Neural progenitor cell (in vitro differentiated cells): ENCODE measurements around the gene MYH6. TPM values are rescaled to one million over a fixed set of nuclear protein-coding genes. Genes with fewer than 3 reads are reported as not detected.
A peak's percentile ranks its signal among the peaks of the same experiment; 100 is the strongest.

Experiments
- DNase-seq: peaks from one replicate; pipeline ENCODE4 v3.0.0-alpha.2; 2016; ENCODE audit warnings: low spot score
- H2AFZ ChIP-seq: fragments of 200-600 bp; sonication (generic); replicated peaks from 2 replicates; pipeline ENCODE4 v1.6.1; 2016; ENCODE audit warnings: antibody characterized with exemption
- H3F3A ChIP-seq: fragments of 200-600 bp; sonication (generic); 2 replicates; pipeline ENCODE4 v1.6.1; 2016; ENCODE audit warnings: antibody characterized with exemption, low read depth
- H3K27ac ChIP-seq: fragments of 200-600 bp; sonication (generic); 2 replicates; pipeline ENCODE4 v1.5.1; 2016; ENCODE audit warnings: mild to moderate bottlenecking
- H3K27me3 ChIP-seq: fragments of 200-600 bp; sonication (generic); 2 replicates; pipeline ENCODE4 v1.6.1; 2016; ENCODE audit warnings: mild to moderate bottlenecking, moderate library complexity
- H3K36me3 ChIP-seq: fragments of 200-600 bp; sonication (generic); 2 replicates; pipeline ENCODE4 v1.5.1; 2016
- H3K4me1 ChIP-seq: fragments of 200-600 bp; sonication (generic); 2 replicates; pipeline ENCODE4 v1.6.1; 2016; ENCODE audit warnings: mixed run types
- H3K4me2 ChIP-seq: fragments of 200-600 bp; sonication (generic); 2 replicates; pipeline ENCODE4 v1.6.1; 2016
- H3K4me3 ChIP-seq: fragments of 200-600 bp; sonication (generic); 2 replicates; pipeline ENCODE4 v1.5.1; 2016
- H3K79me2 ChIP-seq: fragments of 200-600 bp; sonication (generic); 2 replicates; pipeline ENCODE4 v1.6.1; 2016; ENCODE audit warnings: low read depth
- H3K9ac ChIP-seq: fragments of 200-600 bp; sonication (generic); 2 replicates; pipeline ENCODE4 v1.6.1; 2016
- H3K9me3 ChIP-seq: fragments of 200-600 bp; sonication (generic); 2 replicates; pipeline ENCODE4 v1.5.1; 2016; ENCODE audit warnings: low read depth
- H4K20me1 ChIP-seq: fragments of 200-600 bp; sonication (generic); 2 replicates; pipeline ENCODE4 v1.6.1; 2016; ENCODE audit warnings: low read depth
- H3K27ac Mint-ChIP-seq: 3 replicates; pipeline ENCODE4 v1.8.0; 2021; ENCODE audit warnings: mixed read lengths
- H3K27me3 Mint-ChIP-seq: 2 replicates; pipeline ENCODE4 v1.8.0; 2022; ENCODE audit warnings: low read depth, mild to moderate bottlenecking, inconsistent platforms, moderate library complexity, mixed read lengths; ENCODE audit not compliant: insufficient read depth
- H3K36me3 Mint-ChIP-seq: 3 replicates; pipeline ENCODE4 v1.8.0; 2021; ENCODE audit warnings: mixed read lengths
- H3K4me1 Mint-ChIP-seq: 3 replicates; pipeline ENCODE4 v1.8.0; 2021; ENCODE audit warnings: mixed read lengths
- H3K4me3 Mint-ChIP-seq: 3 replicates; pipeline ENCODE4 v1.8.0; 2021; ENCODE audit warnings: mild to moderate bottlenecking, moderate library complexity, mixed read lengths
- H3K9me3 Mint-ChIP-seq: 3 replicates; pipeline ENCODE4 v1.8.0; 2020; ENCODE audit warnings: mixed read lengths
- EZH2 ChIP-seq: fragments of 200-600 bp; sonication (generic); IDR thresholded peaks from 2 replicates; pipeline ENCODE4 v1.6.1; 2017; ENCODE audit warnings: antibody characterized with exemption, mild to moderate bottlenecking, moderate library complexity
- EZH2phosphoT487 ChIP-seq: fragments of 200-600 bp; sonication (generic); IDR thresholded peaks from 2 replicates; pipeline ENCODE4 v1.6.1; 2017; ENCODE audit warnings: antibody characterized with exemption
- total RNA-seq: library from RNA; depleted of rRNA; stranded (reverse); fragments of >200 nt; gene quantifications from 2 replicates; pipeline ENCODE4 v1.2.3, GENCODE V29; 2015; ENCODE audit warnings: low replicate concordance
- TF ChIP-seq, protein P1 (sequence below): fragments of 200-600 bp; sonication (generic); IDR thresholded peaks from 2 replicates; pipeline ENCODE4 v1.5.1; 2017; ENCODE audit warnings: antibody characterized with exemption, mild to moderate bottlenecking

MYH6 gene
- total RNA-seq, 1 donor from 2014 or later, result not detected

DNA sequence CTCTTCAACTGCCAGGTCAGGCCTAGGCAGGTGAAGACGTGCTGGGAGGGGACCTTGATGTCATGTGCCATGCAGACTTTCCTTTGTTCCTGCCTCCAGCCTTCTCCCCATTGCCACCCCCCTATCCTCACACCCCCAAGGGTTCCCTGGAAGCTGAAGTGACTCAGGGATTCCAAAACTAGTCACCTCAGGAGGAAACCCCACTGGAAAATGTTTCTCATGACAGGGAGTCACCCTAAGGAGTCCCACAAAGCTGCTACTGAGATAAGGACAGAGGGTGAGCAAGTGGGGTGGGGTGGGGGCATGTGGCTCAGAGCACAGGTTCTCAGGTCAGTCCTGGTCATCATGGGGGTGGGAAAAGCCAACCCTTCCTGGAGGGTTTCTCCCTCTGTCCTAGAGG, 37.9 kb downstream of the MYH6 start:
- H3K27ac ChIP-seq, result no peak overlapping the region
- no peak overlapping the region for H3K4me2 ChIP-seq
- no peaks in the 10 kb centered on the region for H3K36me3 ChIP-seq
- TF ChIP-seq, protein P1, sequence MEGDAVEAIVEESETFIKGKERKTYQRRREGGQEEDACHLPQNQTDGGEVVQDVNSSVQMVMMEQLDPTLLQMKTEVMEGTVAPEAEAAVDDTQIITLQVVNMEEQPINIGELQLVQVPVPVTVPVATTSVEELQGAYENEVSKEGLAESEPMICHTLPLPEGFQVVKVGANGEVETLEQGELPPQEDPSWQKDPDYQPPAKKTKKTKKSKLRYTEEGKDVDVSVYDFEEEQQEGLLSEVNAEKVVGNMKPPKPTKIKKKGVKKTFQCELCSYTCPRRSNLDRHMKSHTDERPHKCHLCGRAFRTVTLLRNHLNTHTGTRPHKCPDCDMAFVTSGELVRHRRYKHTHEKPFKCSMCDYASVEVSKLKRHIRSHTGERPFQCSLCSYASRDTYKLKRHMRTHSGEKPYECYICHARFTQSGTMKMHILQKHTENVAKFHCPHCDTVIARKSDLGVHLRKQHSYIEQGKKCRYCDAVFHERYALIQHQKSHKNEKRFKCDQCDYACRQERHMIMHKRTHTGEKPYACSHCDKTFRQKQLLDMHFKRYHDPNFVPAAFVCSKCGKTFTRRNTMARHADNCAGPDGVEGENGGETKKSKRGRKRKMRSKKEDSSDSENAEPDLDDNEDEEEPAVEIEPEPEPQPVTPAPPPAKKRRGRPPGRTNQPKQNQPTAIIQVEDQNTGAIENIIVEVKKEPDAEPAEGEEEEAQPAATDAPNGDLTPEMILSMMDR, result no peak
- TF ChIP-seq EZH2phosphoT487 (no peak), EZH2 (no peak)
- peaks cover 8% of the 10 kb centered on the region for H3K79me2 ChIP-seq
- H3K4me1 Mint-ChIP-seq, result peaks cover 10% of the 10 kb centered on the region
- no peak overlapping the region for H3K27ac Mint-ChIP-seq
- H4K20me1 ChIP-seq, result no peaks in the 10 kb centered on the region
- no peak for DNase-seq
- no peaks in the 10 kb centered on the region for H3K9me3 Mint-ChIP-seq
- H3K9me3 ChIP-seq, result no peaks in the 10 kb centered on the region
- peaks cover 16% of the 10 kb centered on the region for H3F3A ChIP-seq
- no peak overlapping the region for H2AFZ ChIP-seq
- H3K4me3 ChIP-seq, result no peak overlapping the region
- no peaks in the 10 kb centered on the region for H3K36me3 Mint-ChIP-seq
- H3K27me3 Mint-ChIP-seq, result peaks cover 10% of the 10 kb centered on the region
- H3K4me3 Mint-ChIP-seq, result no peak overlapping the region
- H3K9ac ChIP-seq, result no peak overlapping the region
- no peaks in the 10 kb centered on the region for H3K27me3 ChIP-seq
- peaks cover 10% of the 10 kb centered on the region for H3K4me1 ChIP-seq

DNA sequence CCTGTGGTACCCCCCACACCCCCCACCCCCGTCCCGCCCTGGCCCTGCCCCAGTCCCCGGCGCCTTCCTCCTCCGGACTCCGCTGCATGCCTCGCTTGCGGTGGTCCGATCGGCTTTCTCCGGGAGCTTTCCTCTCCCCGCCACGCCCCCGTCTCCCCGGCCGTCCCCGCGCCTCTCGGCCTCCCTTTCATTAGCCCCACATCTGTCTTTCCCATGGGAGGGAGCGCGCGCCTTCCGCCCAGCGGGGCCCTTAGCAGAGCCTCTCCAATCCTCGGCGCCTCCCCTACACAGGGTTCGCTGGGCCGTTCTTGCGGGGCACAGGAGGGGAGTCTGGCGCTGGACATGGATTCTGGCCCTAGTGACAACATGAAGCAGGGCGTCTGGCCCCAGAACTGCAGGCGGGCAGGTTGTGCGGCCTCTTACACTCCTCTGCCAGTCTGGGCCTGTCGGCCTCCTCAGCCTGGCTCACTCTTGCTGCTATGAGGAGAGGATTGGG, 41.6 kb downstream of the MYH6 start:
- Histone ChIP-seq H3F3A (peaks cover 35% of the 10 kb centered on the region), H3K4me3 (peak overlapping the region; percentile 58), H2AFZ (no peak overlapping the region), H3K27ac (peak overlapping the region; percentile 91), H3K36me3 (peaks cover 3% of the 10 kb centered on the region), H3K9ac (no peak overlapping the region), H3K4me1 (peaks cover 29% of the 10 kb centered on the region), H3K79me2 (peaks cover 45% of the 10 kb centered on the region), H4K20me1 (peaks cover 30% of the 10 kb centered on the region), H3K9me3 (no peaks in the 10 kb centered on the region), H3K4me2 (peak overlapping the region; percentile 76), H3K27me3 (no peaks in the 10 kb centered on the region)
- Mint-ChIP-seq H3K4me3 (peak overlapping the region; percentile 86), H3K36me3 (peaks cover 8% of the 10 kb centered on the region), H3K27me3 (peaks cover 14% of the 10 kb centered on the region), H3K9me3 (no peaks in the 10 kb centered on the region), H3K27ac (peak overlapping the region; percentile 97), H3K4me1 (peaks cover 33% of the 10 kb centered on the region)
- DNase-seq, result peak; percentile 97
- TF ChIP-seq, protein P1, result no peak
- TF ChIP-seq EZH2 (no peak), EZH2phosphoT487 (no peak)

DNA sequence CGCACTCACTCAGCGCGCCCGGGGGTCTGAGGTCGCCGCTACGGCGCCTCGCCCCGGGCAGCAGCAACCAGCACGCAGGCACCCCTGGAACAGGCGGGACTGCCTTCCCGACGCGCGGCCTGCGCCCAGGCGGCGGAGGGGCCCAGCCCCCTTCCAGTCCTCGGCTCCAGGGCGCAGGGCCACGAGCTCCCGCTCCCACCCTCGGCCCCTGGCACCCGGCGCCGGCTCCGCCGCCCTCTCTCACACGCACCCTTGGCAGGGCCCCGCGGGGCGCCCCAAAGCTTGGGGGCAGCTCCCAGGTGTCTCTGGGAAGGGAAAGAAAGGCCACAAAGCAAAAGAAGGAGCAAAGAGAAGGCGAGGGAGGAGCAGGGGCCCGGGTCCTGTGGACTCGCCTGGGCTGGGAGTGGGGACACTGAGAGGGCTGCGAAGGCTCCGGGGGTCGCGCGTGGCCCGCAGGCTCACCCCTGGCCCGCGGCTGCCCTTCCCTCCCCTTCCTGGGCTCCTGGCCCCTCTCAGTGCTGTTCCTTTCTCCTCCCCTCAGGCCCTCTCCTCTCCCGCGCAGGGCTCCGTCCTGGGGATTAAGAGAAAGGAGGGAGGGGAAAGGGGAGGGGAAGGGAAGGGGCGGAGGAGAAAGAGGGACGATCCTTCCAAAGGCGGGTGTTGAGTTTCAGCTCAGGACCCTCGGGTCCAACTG, 42.2 kb downstream of the MYH6 start:
- H3K36me3 ChIP-seq, result peaks cover 3% of the 10 kb centered on the region
- H3K9ac ChIP-seq, result peak overlapping the region; percentile 66
- peaks cover 37% of the 10 kb centered on the region for H3K4me1 Mint-ChIP-seq
- peaks cover 51% of the 10 kb centered on the region for H3K79me2 ChIP-seq
- H3K4me3 Mint-ChIP-seq, result peak overlapping the region; percentile 86
- H3K27me3 ChIP-seq, result no peaks in the 10 kb centered on the region
- H4K20me1 ChIP-seq, result peaks cover 36% of the 10 kb centered on the region
- H3K9me3 ChIP-seq, result no peaks in the 10 kb centered on the region
- TF ChIP-seq, protein P1, result no peak
- TF ChIP-seq EZH2phosphoT487 (no peak), EZH2 (no peak)
- no peak overlapping the region for H3K27ac Mint-ChIP-seq
- peak; percentile 62 for DNase-seq
- H3K36me3 Mint-ChIP-seq, result peaks cover 13% of the 10 kb centered on the region
- peak overlapping the region; percentile 91 for H3K27ac ChIP-seq
- H3K9me3 Mint-ChIP-seq, result no peaks in the 10 kb centered on the region
- peak overlapping the region; percentile 58 for H3K4me3 ChIP-seq
- peaks cover 29% of the 10 kb centered on the region for H3K4me1 ChIP-seq
- no peak overlapping the region for H2AFZ ChIP-seq
- H3K27me3 Mint-ChIP-seq, result peaks cover 14% of the 10 kb centered on the region
- peaks cover 40% of the 10 kb centered on the region for H3F3A ChIP-seq
- peak overlapping the region; percentile 76 for H3K4me2 ChIP-seq
